ENCODE results near the gene TRAPPC5. TPM values are rescaled to one million over a fixed set of nuclear protein-coding genes. Genes with fewer than 3 reads are reported as not detected.

TRAPPC5 gene
- total RNA-seq, 1 experiment from 2014 or later = 96.8 TPM

- DNase-seq (ENCODE audit: low read depth) = no peak
Observed at GRCh38 chr19:7645656-7646425, 34.8 kb upstream of the TRAPPC5 start.

- DNase-seq (ENCODE audit: low read depth) = no peak
Observed at GRCh38 chr19:7646426-7646700, 34.3 kb upstream of the TRAPPC5 start.

GRCh38 chr19:7647156-7647555 is 33.5 kb upstream of the TRAPPC5 start:
- no peak for DNase-seq (ENCODE audit: low read depth)

GRCh38 chr19:7648265-7649014 is 32.2 kb upstream of the TRAPPC5 start:
- DNase-seq (ENCODE audit: low read depth) = no peak

- no peak for DNase-seq (ENCODE audit: low read depth)
Observed at GRCh38 chr19:7650148-7650547, 30.5 kb upstream of the TRAPPC5 start.

- DNase-seq (ENCODE audit: low read depth) = peak; percentile 67
Observed at GRCh38 chr19:7652061-7652641, 28.5 kb upstream of the TRAPPC5 start.

DNA sequence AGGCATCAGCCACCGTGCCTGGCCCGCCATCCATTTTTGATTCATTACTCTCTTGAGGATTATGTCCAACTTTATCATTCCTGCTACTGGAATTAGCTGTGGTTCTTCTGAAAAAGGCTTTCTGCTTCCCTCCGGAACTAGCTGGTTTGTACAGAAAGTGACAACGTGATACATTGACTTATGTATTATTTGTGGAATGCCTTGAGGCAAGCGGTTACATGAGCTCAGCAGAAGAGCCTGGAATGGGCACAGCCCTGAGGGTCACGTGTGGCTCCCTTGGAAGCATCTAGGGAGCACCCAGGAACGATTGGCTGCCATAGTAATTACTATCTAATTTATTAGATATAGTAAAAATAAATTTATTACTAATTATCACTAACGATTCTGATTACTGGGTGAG is 26.2 kb upstream of the TRAPPC5 start:
- peak; percentile 29 for DNase-seq (ENCODE audit: low read depth)

GRCh38 chr19:7655581-7655980 is 25.1 kb upstream of the TRAPPC5 start:
- no peak for DNase-seq (ENCODE audit: low read depth)

GRCh38 chr19:7657131-7657751 is 23.4 kb upstream of the TRAPPC5 start:
- DNase-seq (ENCODE audit: low read depth) = no peak

GRCh38 chr19:7658219-7658686 is 22.4 kb upstream of the TRAPPC5 start:
- DNase-seq (ENCODE audit: low read depth) = peak; percentile 13

- no peak for DNase-seq (ENCODE audit: low read depth)
Observed at GRCh38 chr19:7661744-7662538, 18.7 kb upstream of the TRAPPC5 start.

GRCh38 chr19:7662657-7663056 is 18.0 kb upstream of the TRAPPC5 start:
- DNase-seq (ENCODE audit: low read depth) = no peak

DNA sequence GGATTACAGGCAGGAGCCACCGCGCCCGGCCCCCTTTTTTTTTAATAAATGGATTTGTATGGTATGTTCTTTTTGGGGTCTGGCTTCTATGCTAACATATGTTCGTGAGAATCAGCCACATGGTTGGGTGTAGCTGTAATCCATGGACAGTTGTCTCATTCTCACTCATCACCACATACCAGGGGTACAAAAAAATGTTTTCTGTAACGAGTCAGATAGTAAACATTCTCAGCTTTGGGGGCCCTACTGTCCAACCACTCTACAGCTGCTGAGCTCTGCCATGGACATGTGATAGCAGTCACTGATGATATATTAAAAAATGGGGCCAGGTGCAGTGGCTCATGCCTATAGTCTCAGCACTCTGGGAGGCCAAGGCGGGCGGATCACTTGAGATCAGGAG is 16.9 kb upstream of the TRAPPC5 start:
- peak; percentile 77 for DNase-seq (ENCODE audit: low read depth)

DNA sequence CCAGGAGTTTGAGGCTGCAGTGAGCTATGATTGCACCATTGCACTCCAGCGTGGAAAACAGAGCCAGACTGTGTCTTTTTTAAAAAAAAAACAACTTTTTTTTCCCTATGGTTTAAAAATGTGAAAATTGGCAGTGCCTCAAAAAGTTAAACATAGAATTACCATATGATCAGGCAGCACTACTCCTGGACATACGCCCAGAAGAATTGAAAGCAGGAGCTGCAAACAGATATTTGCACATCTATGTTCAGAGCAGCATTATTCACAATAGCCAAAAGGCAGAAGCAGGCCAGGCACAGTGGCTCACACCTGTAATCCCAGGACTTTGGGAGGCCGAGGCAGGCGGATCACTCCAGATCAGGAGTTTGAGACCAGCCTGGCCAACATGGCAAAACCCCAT is 15.6 kb upstream of the TRAPPC5 start:
- no peak for DNase-seq (ENCODE audit: low read depth)

DNA sequence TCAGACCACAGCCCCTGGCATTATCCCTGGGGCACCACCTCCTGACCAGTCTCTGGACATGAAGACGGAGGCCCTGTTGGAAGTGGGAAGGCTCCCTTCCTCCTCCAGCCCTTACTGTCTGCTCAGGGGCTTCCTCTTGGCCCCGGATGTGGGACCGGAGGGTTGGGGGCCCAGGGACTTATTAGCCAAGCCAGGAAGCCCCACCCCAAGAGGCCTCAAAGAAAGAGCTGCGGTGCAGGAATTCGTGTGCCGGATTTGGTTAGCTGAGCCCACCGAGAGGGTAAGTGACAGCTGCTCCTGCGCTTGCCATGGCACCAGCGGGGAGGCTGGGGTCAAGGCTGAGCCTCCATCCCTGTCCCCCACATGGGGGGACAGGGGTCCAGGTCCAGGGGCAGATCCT is 11.8 kb upstream of the TRAPPC5 start, which contains the start of gene RETN:
RETN (plus strand) TSS at position 208 of the 400 bp plus-strand sequence. CDS start 278 bp downstream, outside the sequence.
- DNase-seq (ENCODE audit: low read depth) = no peak

DNA sequence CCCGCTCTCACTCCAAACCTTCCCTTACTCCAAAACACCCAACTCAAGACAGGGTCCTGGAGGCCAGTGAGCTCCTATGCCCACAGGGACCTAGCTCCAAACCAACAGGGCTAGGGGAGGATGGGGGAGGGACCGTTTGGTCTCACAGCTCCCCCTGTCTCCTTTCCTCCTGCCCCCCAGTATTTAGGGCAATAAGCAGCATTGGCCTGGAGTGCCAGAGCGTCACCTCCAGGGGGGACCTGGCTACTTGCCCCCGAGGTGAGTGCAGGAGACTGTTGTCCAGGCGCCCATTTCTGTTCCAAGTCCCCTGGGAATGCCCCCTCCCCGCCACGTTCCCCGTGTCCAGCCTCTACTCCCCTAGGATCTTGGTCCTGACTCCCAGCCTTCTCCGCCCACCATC is 11.0 kb upstream of the TRAPPC5 start:
- DNase-seq (ENCODE audit: low read depth) = no peak

DNA sequence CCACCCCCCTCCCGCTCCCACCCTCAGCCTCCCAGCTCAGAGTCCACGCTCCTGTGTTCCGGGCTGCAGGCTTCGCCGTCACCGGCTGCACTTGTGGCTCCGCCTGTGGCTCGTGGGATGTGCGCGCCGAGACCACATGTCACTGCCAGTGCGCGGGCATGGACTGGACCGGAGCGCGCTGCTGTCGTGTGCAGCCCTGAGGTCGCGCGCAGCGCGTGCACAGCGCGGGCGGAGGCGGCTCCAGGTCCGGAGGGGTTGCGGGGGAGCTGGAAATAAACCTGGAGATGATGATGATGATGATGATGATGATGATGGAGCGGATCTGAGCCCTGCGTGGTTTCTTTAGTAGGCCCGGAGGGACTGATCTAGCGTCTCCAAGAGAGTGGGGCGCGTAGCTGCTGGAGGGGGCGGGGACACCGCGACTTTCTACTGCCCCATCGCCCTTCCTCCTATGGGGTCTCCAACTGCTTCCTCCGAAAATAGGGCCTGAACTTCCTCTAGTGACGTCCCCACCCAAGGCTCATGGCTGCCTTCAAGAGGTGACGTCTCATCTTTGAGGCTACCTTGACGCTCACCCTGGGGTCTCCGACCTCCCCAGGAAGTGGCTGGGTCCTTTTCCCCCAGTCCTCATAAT is 10.4 kb upstream of the TRAPPC5 start:
- no peak for DNase-seq (ENCODE audit: low read depth)

DNA sequence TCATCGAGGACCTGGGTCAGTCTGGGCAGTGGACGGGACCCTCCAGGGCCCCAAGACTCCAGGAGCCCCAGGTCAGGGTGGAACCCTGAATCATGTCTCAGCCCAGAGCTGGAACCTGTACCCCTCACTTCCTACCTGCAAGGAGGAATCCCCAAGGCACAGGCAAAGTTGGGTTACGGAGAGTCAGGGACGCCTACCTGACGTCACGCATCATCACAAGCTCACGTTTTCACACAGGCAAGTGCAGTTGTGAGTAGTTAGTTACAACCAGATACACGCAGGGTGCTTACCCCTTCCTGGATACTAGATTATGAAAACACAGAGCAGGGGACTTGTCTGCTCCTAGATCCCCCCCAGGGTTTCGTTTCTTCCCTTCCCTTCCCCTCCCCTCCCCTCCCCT is 9.8 kb upstream of the TRAPPC5 start:
- DNase-seq (ENCODE audit: low read depth) = no peak

GRCh38 chr19:7672522-7672921 is 8.1 kb upstream of the TRAPPC5 start:
- DNase-seq (ENCODE audit: low read depth) = no peak

- peak; percentile 68 for DNase-seq (ENCODE audit: low read depth)
Observed at GRCh38 chr19:7674010-7675005, 6.3 kb upstream of the TRAPPC5 start.

Data from LHCN-M2 (cell line).